Neural progenitor cell (in vitro differentiated cells): Measurements from ENCODE around the gene IMP3.

Experiments
- CTCF ChIP-seq: fragments of 200-600 bp; sonication (generic); IDR thresholded peaks from 2 replicates; pipeline ENCODE4 v1.5.1; 2017; ENCODE audit warnings: antibody characterized with exemption, mild to moderate bottlenecking
- EZH2 ChIP-seq: fragments of 200-600 bp; sonication (generic); IDR thresholded peaks from 2 replicates; pipeline ENCODE4 v1.6.1; 2017; ENCODE audit warnings: antibody characterized with exemption, mild to moderate bottlenecking, moderate library complexity
- EZH2phosphoT487 ChIP-seq: fragments of 200-600 bp; sonication (generic); IDR thresholded peaks from 2 replicates; pipeline ENCODE4 v1.6.1; 2017; ENCODE audit warnings: antibody characterized with exemption

- TF ChIP-seq CTCF (no peak), EZH2phosphoT487 (no peak), EZH2 (no peak)
Measured at GRCh38 chr15:75680007-75680789, 40.2 kb upstream of the IMP3 start.
